Neural progenitor cell (in vitro differentiated cells): ENCODE measurements around the gene PHLPP1. TPM values are rescaled to one million over a fixed set of nuclear protein-coding genes. Genes with fewer than 3 reads are reported as not detected.

Source experiments
- DNase-seq: peaks from one replicate; pipeline ENCODE4 v3.0.0-alpha.2; 2016; ENCODE audit warnings: low spot score
- H2AFZ ChIP-seq: fragments of 200-600 bp; sonication (generic); replicated peaks from 2 replicates; pipeline ENCODE4 v1.6.1; 2016; ENCODE audit warnings: antibody characterized with exemption
- H3F3A ChIP-seq: fragments of 200-600 bp; sonication (generic); 2 replicates; pipeline ENCODE4 v1.6.1; 2016; ENCODE audit warnings: antibody characterized with exemption, low read depth
- H3K27ac ChIP-seq: fragments of 200-600 bp; sonication (generic); 2 replicates; pipeline ENCODE4 v1.5.1; 2016; ENCODE audit warnings: mild to moderate bottlenecking
- H3K27me3 ChIP-seq: fragments of 200-600 bp; sonication (generic); 2 replicates; pipeline ENCODE4 v1.6.1; 2016; ENCODE audit warnings: mild to moderate bottlenecking, moderate library complexity
- H3K36me3 ChIP-seq: fragments of 200-600 bp; sonication (generic); 2 replicates; pipeline ENCODE4 v1.5.1; 2016
- H3K4me1 ChIP-seq: fragments of 200-600 bp; sonication (generic); 2 replicates; pipeline ENCODE4 v1.6.1; 2016; ENCODE audit warnings: mixed run types
- H3K4me2 ChIP-seq: fragments of 200-600 bp; sonication (generic); 2 replicates; pipeline ENCODE4 v1.6.1; 2016
- H3K4me3 ChIP-seq: fragments of 200-600 bp; sonication (generic); 2 replicates; pipeline ENCODE4 v1.5.1; 2016
- H3K79me2 ChIP-seq: fragments of 200-600 bp; sonication (generic); 2 replicates; pipeline ENCODE4 v1.6.1; 2016; ENCODE audit warnings: low read depth
- H3K9ac ChIP-seq: fragments of 200-600 bp; sonication (generic); 2 replicates; pipeline ENCODE4 v1.6.1; 2016
- H3K9me3 ChIP-seq: fragments of 200-600 bp; sonication (generic); 2 replicates; pipeline ENCODE4 v1.5.1; 2016; ENCODE audit warnings: low read depth
- H4K20me1 ChIP-seq: fragments of 200-600 bp; sonication (generic); 2 replicates; pipeline ENCODE4 v1.6.1; 2016; ENCODE audit warnings: low read depth
- H3K27ac Mint-ChIP-seq: 3 replicates; pipeline ENCODE4 v1.8.0; 2021; ENCODE audit warnings: mixed read lengths
- H3K27me3 Mint-ChIP-seq: 2 replicates; pipeline ENCODE4 v1.8.0; 2022; ENCODE audit warnings: low read depth, mild to moderate bottlenecking, inconsistent platforms, moderate library complexity, mixed read lengths; ENCODE audit not compliant: insufficient read depth
- H3K36me3 Mint-ChIP-seq: 3 replicates; pipeline ENCODE4 v1.8.0; 2021; ENCODE audit warnings: mixed read lengths
- H3K4me1 Mint-ChIP-seq: 3 replicates; pipeline ENCODE4 v1.8.0; 2021; ENCODE audit warnings: mixed read lengths
- H3K4me3 Mint-ChIP-seq: 3 replicates; pipeline ENCODE4 v1.8.0; 2021; ENCODE audit warnings: mild to moderate bottlenecking, moderate library complexity, mixed read lengths
- H3K9me3 Mint-ChIP-seq: 3 replicates; pipeline ENCODE4 v1.8.0; 2020; ENCODE audit warnings: mixed read lengths
- CTCF ChIP-seq: fragments of 200-600 bp; sonication (generic); IDR thresholded peaks from 2 replicates; pipeline ENCODE4 v1.5.1; 2017; ENCODE audit warnings: antibody characterized with exemption, mild to moderate bottlenecking
- EZH2 ChIP-seq: fragments of 200-600 bp; sonication (generic); IDR thresholded peaks from 2 replicates; pipeline ENCODE4 v1.6.1; 2017; ENCODE audit warnings: antibody characterized with exemption, mild to moderate bottlenecking, moderate library complexity
- EZH2phosphoT487 ChIP-seq: fragments of 200-600 bp; sonication (generic); IDR thresholded peaks from 2 replicates; pipeline ENCODE4 v1.6.1; 2017; ENCODE audit warnings: antibody characterized with exemption
- total RNA-seq: library from RNA; depleted of rRNA; stranded (reverse); fragments of >200 nt; gene quantifications from 2 replicates; pipeline ENCODE4 v1.2.3, GENCODE V29; 2015; ENCODE audit warnings: low replicate concordance

The PHLPP1 gene
- total RNA-seq, 1 donor from 2014 or later = 20.8 TPM

GRCh38 chr18:62767321-62767720, 52.0 kb downstream of the PHLPP1 start:
- Histone ChIP-seq H3K27me3 (no peaks in the 10 kb centered on the region), H3K79me2 (peaks cover 98% of the 10 kb centered on the region), H3K4me3 (no peak overlapping the region), H3K9ac (no peak overlapping the region), H3K27ac (no peak overlapping the region), H3K4me2 (no peak overlapping the region), H3F3A (peaks cover 4% of the 10 kb centered on the region), H3K36me3 (no peaks in the 10 kb centered on the region), H3K4me1 (peaks cover 14% of the 10 kb centered on the region), H2AFZ (no peak overlapping the region), H3K9me3 (no peaks in the 10 kb centered on the region), H4K20me1 (peaks cover 19% of the 10 kb centered on the region)
- Mint-ChIP-seq H3K27me3 (no peaks in the 10 kb centered on the region), H3K9me3 (peaks cover 10% of the 10 kb centered on the region), H3K36me3 (peaks cover 20% of the 10 kb centered on the region), H3K27ac (no peak overlapping the region), H3K4me3 (no peak overlapping the region), H3K4me1 (peaks cover 29% of the 10 kb centered on the region)
- TF ChIP-seq CTCF = no peak
- no peak for TF ChIP-seq EZH2
- TF ChIP-seq EZH2phosphoT487 = no peak
- DNase-seq = no peak

DNA sequence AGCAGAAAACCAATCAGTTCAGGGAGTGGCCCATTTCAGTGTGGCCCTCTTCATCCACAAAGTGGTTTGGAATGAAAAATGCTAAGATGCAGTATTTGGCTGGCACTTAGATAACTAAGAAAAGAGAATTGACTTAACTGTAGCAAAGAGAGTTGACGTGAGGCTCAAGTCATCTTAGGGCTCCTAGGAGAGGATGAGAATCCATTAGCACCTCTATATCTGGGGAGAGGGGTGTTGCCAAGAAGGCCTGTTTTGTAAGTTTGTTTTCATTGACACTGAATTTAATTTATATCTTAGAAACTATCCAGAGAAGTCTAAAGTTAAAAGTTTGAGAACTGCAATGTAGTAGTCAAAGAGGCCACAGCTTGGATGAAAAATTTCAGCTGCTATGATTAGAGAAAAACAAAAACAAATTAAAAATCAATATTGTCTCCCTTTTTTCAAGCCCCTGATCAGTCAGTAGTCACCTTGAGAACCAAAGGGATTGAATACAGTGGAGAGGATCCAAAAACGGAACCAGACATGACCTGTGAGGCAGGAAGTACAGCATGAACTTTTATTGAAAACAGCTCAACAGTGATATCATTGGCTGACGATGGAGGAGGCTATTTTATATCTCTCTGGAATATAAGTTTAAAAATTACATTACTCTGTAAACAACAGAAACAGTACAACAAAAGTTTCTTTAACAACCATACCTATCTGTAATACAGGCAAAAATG, 52.7 kb downstream of the PHLPP1 start:
- peaks cover 27% of the 10 kb centered on the region for H3K4me1 Mint-ChIP-seq
- no peak overlapping the region for H2AFZ ChIP-seq
- H3K27me3 ChIP-seq = no peaks in the 10 kb centered on the region
- H3K9me3 ChIP-seq = no peaks in the 10 kb centered on the region
- no peak overlapping the region for H3K27ac ChIP-seq
- H3K9ac ChIP-seq = no peak overlapping the region
- H3F3A ChIP-seq = peaks cover 4% of the 10 kb centered on the region
- TF ChIP-seq EZH2phosphoT487 (no peak), EZH2 (no peak), CTCF (no peak)
- peaks cover 98% of the 10 kb centered on the region for H3K79me2 ChIP-seq
- no peak overlapping the region for H3K27ac Mint-ChIP-seq
- no peak for DNase-seq
- no peak overlapping the region for H3K4me2 ChIP-seq
- H3K4me1 ChIP-seq = peaks cover 15% of the 10 kb centered on the region
- peaks cover 10% of the 10 kb centered on the region for H3K9me3 Mint-ChIP-seq
- H3K36me3 Mint-ChIP-seq = peaks cover 19% of the 10 kb centered on the region
- no peak overlapping the region for H3K4me3 ChIP-seq
- H4K20me1 ChIP-seq = peaks cover 22% of the 10 kb centered on the region
- H3K27me3 Mint-ChIP-seq = no peaks in the 10 kb centered on the region
- no peaks in the 10 kb centered on the region for H3K36me3 ChIP-seq
- H3K4me3 Mint-ChIP-seq = no peak overlapping the region

GRCh38 chr18:62768558-62768943, 53.2 kb downstream of the PHLPP1 start:
- peaks cover 25% of the 10 kb centered on the region for H3K4me1 Mint-ChIP-seq
- peaks cover 22% of the 10 kb centered on the region for H4K20me1 ChIP-seq
- no peak overlapping the region for H3K9ac ChIP-seq
- H3F3A ChIP-seq = peaks cover 4% of the 10 kb centered on the region
- H3K36me3 Mint-ChIP-seq = peaks cover 16% of the 10 kb centered on the region
- peaks cover 14% of the 10 kb centered on the region for H3K4me1 ChIP-seq
- no peaks in the 10 kb centered on the region for H3K27me3 ChIP-seq
- no peak overlapping the region for H3K4me2 ChIP-seq
- no peak for DNase-seq
- H3K36me3 ChIP-seq = no peaks in the 10 kb centered on the region
- H3K27ac Mint-ChIP-seq = no peak overlapping the region
- H3K9me3 ChIP-seq = no peaks in the 10 kb centered on the region
- no peaks in the 10 kb centered on the region for H3K27me3 Mint-ChIP-seq
- no peak overlapping the region for H3K4me3 Mint-ChIP-seq
- H3K9me3 Mint-ChIP-seq = peaks cover 10% of the 10 kb centered on the region
- H3K27ac ChIP-seq = no peak overlapping the region
- H3K79me2 ChIP-seq = peaks cover 98% of the 10 kb centered on the region
- H2AFZ ChIP-seq = no peak overlapping the region
- H3K4me3 ChIP-seq = no peak overlapping the region
- TF ChIP-seq EZH2phosphoT487 (no peak), CTCF (no peak)
